Measurements from ENCODE around the gene DBNDD2. TPM values are rescaled to one million over a fixed set of nuclear protein-coding genes. Genes with fewer than 3 reads are reported as not detected.
A peak's percentile ranks its signal among the peaks of the same experiment; 100 is the strongest.

DBNDD2 gene
- total and polyA plus RNA-seq, 2 donors (not counting 1 experiment from before 2014, with no cell fraction given) = 4.8 to 51.8 TPM

- Histone ChIP-seq H3K9ac (ENCODE audit: insufficient read depth, low read length) (no peak overlapping the region), H3K9me3 (ENCODE audit: control insufficient read depth, insufficient read depth, low read depth, low read length) (no peaks in the 10 kb centered on the region), H3K4me2 (ENCODE audit: extremely low read depth, insufficient read depth, low read length) (no peak overlapping the region), H3K79me2 (ENCODE audit: control insufficient read depth, insufficient read depth, low read length) (no peaks in the 10 kb centered on the region), H3K4me3 (replicated peaks in 1 of 4; ENCODE audit: control extremely low read depth in 1 of 4, insufficient read depth in 1 of 4, low read depth in 3 of 4, low read length in 4 of 4) (no peak overlapping the region), H3K27ac (ENCODE audit: insufficient read depth, low read length) (no peak overlapping the region), H3K4me1 (ENCODE audit: control insufficient read depth, extremely low read depth, insufficient read depth, low read length) (peaks cover 2% of the 10 kb centered on the region), H3K36me3 (ENCODE audit: control insufficient read depth, insufficient read depth, low read length) (peaks cover 7% of the 10 kb centered on the region), H3K27me3 (ENCODE audit: control insufficient read depth, insufficient read depth, low read length) (no peaks in the 10 kb centered on the region), H2AFZ (ENCODE audit: low read length) (no peak overlapping the region), H4K20me1 (ENCODE audit: control insufficient read depth, extremely low read depth, insufficient read depth, low read length) (no peaks in the 10 kb centered on the region)
- TF ChIP-seq CTCF (conservative IDR thresholded peaks at IDR 0.05 in 1 of 2, IDR thresholded peaks at IDR 0.05 in 1 of 2; ENCODE audit: low read depth in 1 of 2, low read length in 2 of 2) (no peak), EZH2 (IDR thresholded peaks at IDR 0.05; ENCODE audit: low read length, missing control alignments) (no peak)
- no peak for DNase-seq (ENCODE audit: low read depth in 2 of 2)
These were observed 35.8 kb upstream of the DBNDD2 start for GRCh38 chr20:45372241-45372640.

DNA sequence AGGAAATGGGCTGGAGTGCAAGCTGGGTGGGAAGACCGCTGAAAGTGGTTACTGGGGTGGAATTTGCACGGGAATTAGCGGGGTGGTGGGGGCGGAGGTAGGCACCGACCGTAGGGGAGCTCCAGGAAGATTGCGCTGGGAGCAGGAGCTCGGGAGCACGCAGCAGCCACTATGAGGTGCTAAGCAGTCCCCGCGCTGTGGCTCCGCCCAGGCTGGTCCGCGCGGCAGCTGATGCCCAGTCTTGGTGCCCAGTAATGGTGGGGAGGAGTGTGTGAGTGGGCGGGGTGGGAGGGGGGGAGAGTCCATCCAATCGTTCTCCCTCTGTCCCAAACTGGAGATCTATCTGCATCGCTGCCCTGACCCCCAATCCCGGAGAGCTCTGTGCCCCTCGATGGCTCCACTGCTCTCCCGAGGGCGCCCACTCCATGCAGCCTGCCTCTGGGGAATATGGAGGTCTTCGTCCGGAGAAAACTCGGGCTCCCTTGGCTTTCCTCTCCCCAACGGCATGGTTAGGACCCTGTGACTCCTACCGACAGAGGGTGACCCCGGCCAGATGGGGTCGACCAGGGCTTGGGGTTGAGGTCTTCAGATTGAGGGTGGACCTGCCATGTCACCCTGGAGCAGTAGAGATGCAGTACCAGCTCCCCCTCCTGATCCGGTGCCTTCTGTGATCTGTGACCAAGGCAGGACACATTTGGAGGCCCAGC is 35.3 kb upstream of the DBNDD2 start:
- Histone ChIP-seq H3K36me3 (ENCODE audit: control insufficient read depth, insufficient read depth, low read length) (peaks cover 4% of the 10 kb centered on the region), H3K4me1 (ENCODE audit: control insufficient read depth, extremely low read depth, insufficient read depth, low read length) (peaks cover 2% of the 10 kb centered on the region), H3K9ac (ENCODE audit: insufficient read depth, low read length) (no peak overlapping the region), H3K4me3 (replicated peaks in 1 of 4; ENCODE audit: control extremely low read depth in 1 of 4, insufficient read depth in 1 of 4, low read depth in 3 of 4, low read length in 4 of 4) (peak overlapping the region in 1 of 4 experiments; percentile 55), H3K79me2 (ENCODE audit: control insufficient read depth, insufficient read depth, low read length) (no peaks in the 10 kb centered on the region), H4K20me1 (ENCODE audit: control insufficient read depth, extremely low read depth, insufficient read depth, low read length) (no peaks in the 10 kb centered on the region), H3K27ac (ENCODE audit: insufficient read depth, low read length) (no peak overlapping the region), H3K27me3 (ENCODE audit: control insufficient read depth, insufficient read depth, low read length) (no peaks in the 10 kb centered on the region), H3K9me3 (ENCODE audit: control insufficient read depth, insufficient read depth, low read depth, low read length) (no peaks in the 10 kb centered on the region), H3K4me2 (ENCODE audit: extremely low read depth, insufficient read depth, low read length) (peak overlapping the region; percentile 94), H2AFZ (ENCODE audit: low read length) (no peak overlapping the region)
- no peak for TF ChIP-seq CTCF (conservative IDR thresholded peaks at IDR 0.05 in 1 of 2, IDR thresholded peaks at IDR 0.05 in 1 of 2; ENCODE audit: low read depth in 1 of 2, low read length in 2 of 2)
- TF ChIP-seq EZH2 (IDR thresholded peaks at IDR 0.05; ENCODE audit: low read length, missing control alignments) = no peak
- DNase-seq (ENCODE audit: low read depth in 2 of 2) = no peak

DNA sequence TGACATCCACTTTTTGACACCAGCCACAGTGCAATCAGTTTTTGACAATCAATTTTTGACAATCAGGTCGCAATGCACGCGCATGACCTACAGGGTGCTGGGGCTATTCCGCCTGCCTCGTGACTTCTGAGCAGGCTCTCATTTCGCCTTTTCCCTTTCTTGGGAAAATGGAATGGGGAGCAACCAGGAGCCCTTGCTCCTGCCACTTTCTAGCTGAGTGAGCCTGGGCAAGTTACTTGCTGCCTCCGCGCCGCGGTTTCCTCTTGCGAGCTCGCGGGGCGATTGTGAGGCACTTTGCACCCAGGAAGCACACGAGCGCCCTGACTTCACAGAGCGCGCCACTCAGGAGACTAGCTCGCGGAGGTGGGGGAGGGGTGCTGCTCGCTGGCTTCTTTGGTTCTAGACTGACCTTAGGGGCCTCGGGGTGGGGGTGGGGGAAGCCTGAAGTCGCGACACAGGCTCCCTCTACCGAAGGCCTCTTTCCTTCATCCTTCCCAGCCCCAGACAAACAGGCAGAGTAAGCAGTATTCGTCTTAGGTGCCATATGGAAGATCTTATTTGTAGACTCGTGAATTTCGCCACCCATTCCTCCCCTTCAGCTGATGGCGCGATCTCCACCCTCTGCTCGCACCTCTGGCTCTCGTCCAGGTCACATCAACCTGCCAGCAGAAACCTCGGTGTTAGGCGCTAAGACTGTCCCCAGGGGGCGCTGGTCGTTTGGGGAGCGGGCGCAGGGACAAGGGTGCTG is 34.6 kb upstream of the DBNDD2 start:
- peak; percentile 59 to 81 for DNase-seq (ENCODE audit: low read depth in 2 of 2)
- peak overlapping the region; percentile 32 for H3K9ac ChIP-seq (ENCODE audit: insufficient read depth, low read length)
- H3K9me3 ChIP-seq (ENCODE audit: control insufficient read depth, insufficient read depth, low read depth, low read length) = no peaks in the 10 kb centered on the region
- H3K27me3 ChIP-seq (ENCODE audit: control insufficient read depth, insufficient read depth, low read length) = no peaks in the 10 kb centered on the region
- H2AFZ ChIP-seq (ENCODE audit: low read length) = peak overlapping the region; percentile 80
- H3K36me3 ChIP-seq (ENCODE audit: control insufficient read depth, insufficient read depth, low read length) = no peaks in the 10 kb centered on the region
- H3K27ac ChIP-seq (ENCODE audit: insufficient read depth, low read length) = no peak overlapping the region
- no peaks in the 10 kb centered on the region for H3K79me2 ChIP-seq (ENCODE audit: control insufficient read depth, insufficient read depth, low read length)
- no peaks in the 10 kb centered on the region for H4K20me1 ChIP-seq (ENCODE audit: control insufficient read depth, extremely low read depth, insufficient read depth, low read length)
- peak overlapping the region; percentile 94 for H3K4me2 ChIP-seq (ENCODE audit: extremely low read depth, insufficient read depth, low read length)
- H3K4me3 ChIP-seq (replicated peaks in 1 of 4; ENCODE audit: control extremely low read depth in 1 of 4, insufficient read depth in 1 of 4, low read depth in 3 of 4, low read length in 4 of 4) = peak overlapping the region; percentile 29 to 69 (median 52)
- H3K4me1 ChIP-seq (ENCODE audit: control insufficient read depth, extremely low read depth, insufficient read depth, low read length) = peaks cover 2% of the 10 kb centered on the region
- no peak for TF ChIP-seq EZH2 (IDR thresholded peaks at IDR 0.05; ENCODE audit: low read length, missing control alignments)
- TF ChIP-seq CTCF (conservative IDR thresholded peaks at IDR 0.05 in 1 of 2, IDR thresholded peaks at IDR 0.05 in 1 of 2; ENCODE audit: low read depth in 1 of 2, low read length in 2 of 2) = peak; percentile 86 to 89
